Progenitor cell of endocrine pancreas (in vitro differentiated cells): ENCODE data around the gene AVP. TPM values are rescaled to one million over a fixed set of nuclear protein-coding genes. Genes with fewer than 3 reads are reported as not detected.

ENCODE experiments used
- DNase-seq: peaks from one replicate; pipeline ENCODE4 v3.0.0; 2021; ENCODE audit warnings: low spot score; ENCODE audit not compliant: unreplicated experiment
- H3K27ac Mint-ChIP-seq: 2 replicates; pipeline ENCODE4 v1.8.0; 2021; ENCODE audit warnings: mild to moderate bottlenecking, moderate library complexity, mixed read lengths
- H3K27me3 Mint-ChIP-seq: 2 replicates; pipeline ENCODE4 v1.8.0; 2021; ENCODE audit warnings: mixed read lengths
- H3K36me3 Mint-ChIP-seq: 2 replicates; pipeline ENCODE4 v1.8.0; 2022; ENCODE audit warnings: mixed read lengths; ENCODE audit not compliant: insufficient read depth
- H3K4me1 Mint-ChIP-seq: 2 replicates; pipeline ENCODE4 v1.8.0; 2021; ENCODE audit warnings: low read depth, mixed read lengths
- H3K4me3 Mint-ChIP-seq: 2 replicates; pipeline ENCODE4 v1.8.0; 2021; ENCODE audit warnings: low read depth, mild to moderate bottlenecking, moderate library complexity, mixed read lengths
- H3K9me3 Mint-ChIP-seq: 2 replicates; pipeline ENCODE4 v1.8.0; 2021; ENCODE audit warnings: low read depth, mixed read lengths
- total RNA-seq: library from RNA; stranded (reverse); gene quantifications from 2 replicates; pipeline ENCODE4 v1.2.1, GENCODE V29; 2021
- TF ChIP-seq, protein P1 (sequence below): fragments of 200-600 bp; sonication (generic); IDR thresholded peaks from one replicate; pipeline ENCODE4 v1.5.0; 2021; ENCODE audit warnings: antibody characterized with exemption, mild to moderate bottlenecking; ENCODE audit not compliant: unreplicated experiment

The AVP gene
- total RNA-seq, 1 donor from 2014 or later: not detected

DNA sequence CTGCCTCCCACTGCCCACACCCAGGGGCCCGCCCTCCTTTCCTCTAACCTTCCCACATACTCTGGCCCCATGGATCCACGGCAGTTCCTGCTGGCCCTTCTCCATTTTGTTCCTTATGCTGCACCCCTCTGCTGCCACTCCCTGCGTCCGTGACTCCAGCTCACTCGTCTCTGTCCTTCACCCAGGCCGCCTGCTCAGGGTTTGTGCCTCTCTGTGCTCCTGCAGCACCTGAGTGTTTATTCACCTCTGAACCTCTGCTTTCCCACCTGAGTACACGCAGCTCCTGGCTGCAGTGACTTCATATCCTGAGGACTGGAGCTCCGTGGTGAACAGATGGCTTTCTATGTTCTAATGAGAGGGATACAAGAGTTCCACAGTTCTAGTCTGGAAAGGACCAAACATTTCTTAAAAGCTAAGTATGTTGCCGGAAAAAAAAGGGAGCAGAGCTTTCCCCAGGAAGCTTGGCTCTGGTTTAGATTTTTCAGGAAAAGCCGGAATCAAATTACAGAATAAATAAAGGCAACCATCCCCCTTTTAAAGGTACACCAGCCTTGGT is 42.6 kb downstream of the AVP start:
- TF ChIP-seq, protein P1, sequence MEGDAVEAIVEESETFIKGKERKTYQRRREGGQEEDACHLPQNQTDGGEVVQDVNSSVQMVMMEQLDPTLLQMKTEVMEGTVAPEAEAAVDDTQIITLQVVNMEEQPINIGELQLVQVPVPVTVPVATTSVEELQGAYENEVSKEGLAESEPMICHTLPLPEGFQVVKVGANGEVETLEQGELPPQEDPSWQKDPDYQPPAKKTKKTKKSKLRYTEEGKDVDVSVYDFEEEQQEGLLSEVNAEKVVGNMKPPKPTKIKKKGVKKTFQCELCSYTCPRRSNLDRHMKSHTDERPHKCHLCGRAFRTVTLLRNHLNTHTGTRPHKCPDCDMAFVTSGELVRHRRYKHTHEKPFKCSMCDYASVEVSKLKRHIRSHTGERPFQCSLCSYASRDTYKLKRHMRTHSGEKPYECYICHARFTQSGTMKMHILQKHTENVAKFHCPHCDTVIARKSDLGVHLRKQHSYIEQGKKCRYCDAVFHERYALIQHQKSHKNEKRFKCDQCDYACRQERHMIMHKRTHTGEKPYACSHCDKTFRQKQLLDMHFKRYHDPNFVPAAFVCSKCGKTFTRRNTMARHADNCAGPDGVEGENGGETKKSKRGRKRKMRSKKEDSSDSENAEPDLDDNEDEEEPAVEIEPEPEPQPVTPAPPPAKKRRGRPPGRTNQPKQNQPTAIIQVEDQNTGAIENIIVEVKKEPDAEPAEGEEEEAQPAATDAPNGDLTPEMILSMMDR: no peak
- H3K4me1 Mint-ChIP-seq: peaks cover 26% of the 10 kb centered on the region
- H3K27me3 Mint-ChIP-seq: no peaks in the 10 kb centered on the region
- peak overlapping the region; percentile 63 for H3K4me3 Mint-ChIP-seq
- peak overlapping the region; percentile 94 for H3K27ac Mint-ChIP-seq
- H3K36me3 Mint-ChIP-seq: peaks cover 15% of the 10 kb centered on the region
- H3K9me3 Mint-ChIP-seq: no peaks in the 10 kb centered on the region
- no peak for DNase-seq

DNA sequence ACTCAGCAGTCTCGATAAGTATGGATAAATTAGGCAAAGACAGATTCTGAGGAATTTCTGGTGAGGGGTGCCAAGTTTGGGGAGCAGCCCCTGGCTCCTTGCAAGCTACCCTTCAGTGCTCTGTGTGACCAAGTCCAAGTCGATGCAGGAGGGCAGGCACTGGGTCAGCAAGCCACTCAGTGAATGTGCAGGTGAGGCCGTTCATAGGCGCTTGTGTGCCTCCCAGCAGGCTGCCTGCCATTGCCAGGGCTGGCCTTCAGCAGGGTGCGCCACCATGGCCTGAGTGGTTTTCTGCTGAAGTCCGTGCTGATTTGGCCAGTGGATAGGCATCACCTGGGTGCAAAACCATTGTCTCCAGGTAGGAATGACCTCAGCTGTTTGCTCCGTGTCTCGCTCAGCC is 44.4 kb downstream of the AVP start:
- Mint-ChIP-seq H3K4me3 (no peak overlapping the region), H3K4me1 (peaks cover 18% of the 10 kb centered on the region), H3K36me3 (peaks cover 20% of the 10 kb centered on the region), H3K27me3 (no peaks in the 10 kb centered on the region), H3K9me3 (no peaks in the 10 kb centered on the region), H3K27ac (peak overlapping the region; percentile 11)
- no peak for DNase-seq
- TF ChIP-seq, protein P1: no peak

DNA sequence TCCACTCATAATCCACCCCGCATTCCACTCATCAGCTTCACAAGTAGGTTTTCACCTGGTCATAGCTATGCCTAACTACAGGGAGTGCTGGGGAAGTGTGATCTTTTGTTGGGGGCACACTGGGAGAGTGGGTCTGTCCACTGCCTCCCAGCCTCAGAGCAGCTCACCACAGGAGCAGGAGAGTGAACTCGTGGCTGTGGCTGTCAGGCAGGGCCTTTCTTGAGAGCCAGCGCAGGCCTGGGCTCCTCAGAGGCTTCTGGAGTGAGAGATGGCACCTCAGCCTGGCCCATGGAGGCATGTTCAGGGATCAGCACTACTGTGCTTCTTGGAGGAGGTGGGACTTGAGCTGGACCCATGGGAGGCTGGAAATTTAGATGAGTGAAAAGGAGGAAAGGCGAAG is 45.1 kb downstream of the AVP start:
- H3K4me1 Mint-ChIP-seq: peaks cover 16% of the 10 kb centered on the region
- peak overlapping the region; percentile 11 for H3K27ac Mint-ChIP-seq
- no peaks in the 10 kb centered on the region for H3K9me3 Mint-ChIP-seq
- peaks cover 25% of the 10 kb centered on the region for H3K36me3 Mint-ChIP-seq
- TF ChIP-seq, protein P1: no peak
- no peak for DNase-seq
- H3K4me3 Mint-ChIP-seq: no peak overlapping the region
- H3K27me3 Mint-ChIP-seq: no peaks in the 10 kb centered on the region

DNA sequence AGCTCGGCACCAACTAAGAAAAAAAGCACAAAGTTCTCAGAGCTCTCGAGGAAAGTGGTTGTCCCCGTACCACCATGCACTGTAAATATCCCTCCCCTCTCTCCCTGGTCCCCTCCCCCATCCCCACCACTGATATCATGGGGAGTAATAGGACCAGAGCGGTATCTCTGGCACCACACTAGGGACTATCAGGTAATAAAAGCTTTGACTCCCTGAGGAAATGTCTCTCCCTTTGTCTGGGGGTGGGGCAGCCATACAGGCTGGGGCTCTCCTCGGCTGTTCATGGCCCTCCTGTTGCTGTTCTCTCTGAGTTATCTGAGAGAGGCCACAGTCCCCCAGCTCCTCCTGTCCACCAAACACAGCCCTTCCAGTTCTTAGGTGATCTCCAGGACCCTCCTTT is 46.1 kb downstream of the AVP start:
- H3K9me3 Mint-ChIP-seq: no peaks in the 10 kb centered on the region
- no peak for DNase-seq
- peaks cover 27% of the 10 kb centered on the region for H3K36me3 Mint-ChIP-seq
- no peak overlapping the region for H3K27ac Mint-ChIP-seq
- TF ChIP-seq, protein P1: no peak
- peaks cover 16% of the 10 kb centered on the region for H3K4me1 Mint-ChIP-seq
- no peak overlapping the region for H3K4me3 Mint-ChIP-seq
- no peaks in the 10 kb centered on the region for H3K27me3 Mint-ChIP-seq

DNA sequence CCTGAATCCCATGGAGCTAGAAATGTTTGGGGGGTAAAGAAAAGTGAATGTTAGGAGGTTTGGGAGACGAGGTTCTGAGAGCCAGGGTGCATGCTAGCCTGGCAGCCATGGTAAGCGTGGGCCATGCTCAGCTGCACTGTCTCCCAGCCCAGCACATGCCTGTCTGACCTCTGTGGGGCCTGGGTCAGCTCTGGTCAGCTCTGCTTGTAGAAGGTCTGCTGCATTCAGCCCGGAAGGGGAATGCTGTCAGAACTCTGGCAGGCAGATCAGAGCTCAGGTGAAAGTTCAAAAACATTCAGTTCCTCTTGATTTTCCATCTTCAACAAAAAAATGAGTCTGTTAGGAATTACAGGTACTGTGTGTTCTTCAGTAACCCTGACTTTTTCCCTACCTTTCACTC is 46.9 kb downstream of the AVP start:
- Mint-ChIP-seq H3K27me3 (no peaks in the 10 kb centered on the region), H3K9me3 (no peaks in the 10 kb centered on the region), H3K36me3 (peaks cover 27% of the 10 kb centered on the region), H3K4me1 (peaks cover 13% of the 10 kb centered on the region), H3K4me3 (no peak overlapping the region), H3K27ac (no peak overlapping the region)
- TF ChIP-seq, protein P1: no peak
- DNase-seq: no peak
